ENCODE measurements around the gene CLDN5.

GRCh38 chr22:19569276-19569640, 45.0 kb upstream of the CLDN5 start:
- TF ChIP-seq CTCF (conservative IDR thresholded peaks at IDR 0.05; ENCODE audit: low read length) (no peak), EZH2phosphoT487 (IDR thresholded peaks at IDR 0.05; ENCODE audit: borderline replicate concordance, low read depth, low read length) (no peak)

All from OCI-LY7 (cell line).